COLO668 (cell line): ENCODE results near the gene C1RL.

Source experiments
- DNase-seq: peaks from one replicate; lab custom pipeline; 2025; ENCODE audit not compliant: unreplicated experiment; lab: John Stamatoyannopoulos, UW

The C1RL gene

GRCh38 chr12:7093486-7093885, 15.5 kb downstream of the C1RL start:
- DNase-seq, result no peak

- no peak for DNase-seq
Observed at GRCh38 chr12:7092986-7093460, 16.0 kb downstream of the C1RL start.

GRCh38 chr12:7092229-7092985, 16.6 kb downstream of the C1RL start, which contains the start of gene C1R:
TSS of gene C1R (minus strand) at chr12:7092445. CDS start at chr12:7092388, 57 bp downstream.
- peak; percentile 38 for DNase-seq

- no peak for DNase-seq
Observed at GRCh38 chr12:7091660-7092228, 17.3 kb downstream of the C1RL start.

- no peak for DNase-seq
Observed at GRCh38 chr12:7091171-7091570, 17.8 kb downstream of the C1RL start.

- DNase-seq, result no peak
Observed at GRCh38 chr12:7090222-7090998, 18.6 kb downstream of the C1RL start.

- DNase-seq, result no peak
Observed at GRCh38 chr12:7089196-7089871, 19.7 kb downstream of the C1RL start.

- no peak for DNase-seq
Observed at GRCh38 chr12:7083125-7083524, 25.9 kb downstream of the C1RL start.

GRCh38 chr12:7081037-7081436, 28.0 kb downstream of the C1RL start:
- no peak for DNase-seq

GRCh38 chr12:7079826-7080125, 29.2 kb downstream of the C1RL start:
- DNase-seq, result no peak

GRCh38 chr12:7078163-7078562, 30.9 kb downstream of the C1RL start:
- no peak for DNase-seq

- no peak for DNase-seq
Observed at GRCh38 chr12:7076493-7076892, 32.5 kb downstream of the C1RL start.

GRCh38 chr12:7075939-7076338, 33.1 kb downstream of the C1RL start:
- DNase-seq, result no peak

GRCh38 chr12:7075518-7075917, 33.5 kb downstream of the C1RL start:
- no peak for DNase-seq

GRCh38 chr12:7073946-7074345, 35.1 kb downstream of the C1RL start:
- DNase-seq, result no peak

- DNase-seq, result no peak
Observed at GRCh38 chr12:7072554-7072953, 36.5 kb downstream of the C1RL start.

GRCh38 chr12:7072035-7072434, 37.0 kb downstream of the C1RL start:
- DNase-seq, result no peak

- DNase-seq, result no peak
Observed at GRCh38 chr12:7069386-7069785, 39.6 kb downstream of the C1RL start.

GRCh38 chr12:7068994-7069346, 40.0 kb downstream of the C1RL start:
- DNase-seq, result no peak

- DNase-seq, result no peak
Observed at GRCh38 chr12:7068240-7068993, 40.6 kb downstream of the C1RL start.

- DNase-seq, result no peak
Observed at GRCh38 chr12:7067096-7067495, 41.9 kb downstream of the C1RL start.
